ENCODE measurements around the gene CD82. TPM values are rescaled to one million over a fixed set of nuclear protein-coding genes. Genes with fewer than 3 reads are reported as not detected.
A peak's percentile ranks its signal among the peaks of the same experiment; 100 is the strongest.

The CD82 gene
- total RNA-seq, 1 donor from 2014 or later, result 91.6 TPM

DNA sequence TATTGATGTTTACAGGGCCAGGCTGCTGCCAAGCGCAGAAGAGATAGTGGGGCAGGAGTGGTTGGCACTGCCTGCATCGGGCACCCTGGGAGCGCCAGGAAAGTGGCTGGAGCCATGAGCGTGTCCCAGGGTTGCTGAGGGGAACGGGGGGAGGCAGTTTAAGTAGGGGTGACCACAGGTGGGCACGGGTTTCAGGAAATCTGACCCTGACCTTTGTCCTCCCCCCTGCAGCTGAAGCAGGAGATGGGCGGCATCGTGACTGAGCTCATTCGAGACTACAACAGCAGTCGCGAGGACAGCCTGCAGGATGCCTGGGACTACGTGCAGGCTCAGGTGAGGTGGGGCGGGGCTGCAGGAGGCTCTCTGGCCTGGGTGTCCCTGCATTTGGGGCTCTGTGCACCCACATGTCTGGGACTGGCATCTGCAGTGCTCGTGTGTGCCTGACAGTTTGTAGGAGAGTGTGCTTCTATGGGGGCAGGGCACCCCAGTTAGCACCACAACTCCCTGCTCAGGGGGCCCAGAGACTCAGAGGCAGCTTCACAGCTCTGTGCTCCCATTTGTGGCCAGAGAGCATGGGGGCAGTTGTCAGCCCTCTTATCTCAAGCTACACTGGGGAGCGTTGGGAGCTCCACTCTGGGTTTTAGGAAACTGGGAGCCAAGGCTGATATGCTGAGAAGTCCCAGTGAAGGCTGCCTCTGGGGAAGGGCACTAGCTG is 49.7 kb downstream of the CD82 start:
- no peaks in the 10 kb centered on the region for H3K27me3 ChIP-seq
- no peak overlapping the region for H3K4me3 ChIP-seq
- no peak for TF ChIP-seq POLR2AphosphoS5 (IDR thresholded peaks at IDR 0.05; ENCODE audit: insufficient read depth in 1 of 2, low read depth in 1 of 2)
- TF ChIP-seq CTCF (IDR thresholded peaks at IDR 0.05), result no peak
- TF ChIP-seq POLR2A (IDR thresholded peaks at IDR 0.05), result no peak
- H3K9me3 ChIP-seq, result no peaks in the 10 kb centered on the region
- H3K4me1 ChIP-seq, result no peaks in the 10 kb centered on the region
- no peak for DNase-seq (ENCODE audit: extremely low spot score in 2 of 2)
- intact Hi-C loops (cut with DNase I), result no loop called here
- no peak overlapping the region for H3K27ac ChIP-seq
- peaks cover 0 to 10% of the 10 kb centered on the region in 2 donors for H3K36me3 ChIP-seq

DNA sequence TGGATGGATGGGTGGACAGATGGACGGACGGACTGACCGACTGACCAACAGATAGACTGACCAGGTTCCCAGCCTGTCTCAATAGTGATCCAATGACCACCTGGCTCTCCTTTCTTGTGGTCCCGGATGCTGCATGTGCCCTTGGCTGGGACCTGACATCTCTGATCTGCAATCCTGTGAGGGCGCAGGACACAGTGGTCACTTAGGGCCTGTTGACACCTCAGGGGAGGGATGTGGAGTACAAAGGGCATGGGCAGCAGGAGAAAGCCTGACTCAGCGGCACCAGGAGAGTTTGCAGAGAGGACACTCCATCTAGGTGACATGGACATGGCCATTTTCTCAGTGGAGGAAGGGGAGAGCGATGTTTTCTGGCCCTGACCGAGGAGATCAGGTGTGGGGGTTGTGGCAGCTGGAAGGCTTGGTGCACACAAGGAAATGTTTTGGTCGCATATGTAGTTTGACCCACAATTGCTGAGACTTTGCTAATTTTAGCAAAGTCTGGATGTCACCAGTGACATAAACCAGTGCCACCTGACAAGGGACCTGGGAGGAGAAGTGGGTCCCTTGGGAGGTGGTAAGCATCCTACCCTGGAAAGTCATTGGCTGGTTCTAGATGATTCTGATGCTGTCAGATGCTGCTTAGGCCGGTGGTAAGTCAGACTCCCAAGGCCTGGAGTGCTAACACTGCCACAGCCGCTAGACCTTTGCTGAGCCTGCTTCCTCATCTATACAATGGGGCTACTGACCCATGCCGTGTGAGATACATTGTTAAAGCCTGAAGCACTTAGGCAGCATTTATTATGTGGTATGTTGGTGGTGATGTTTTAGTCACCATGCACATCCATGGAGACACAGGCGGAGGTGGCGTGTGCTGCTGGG is 50.7 kb downstream of the CD82 start:
- Histone ChIP-seq H3K36me3 (peaks cover 0 to 10% of the 10 kb centered on the region in 2 donors), H3K27me3 (no peaks in the 10 kb centered on the region), H3K9me3 (no peaks in the 10 kb centered on the region), H3K27ac (no peak overlapping the region), H3K4me3 (no peak overlapping the region), H3K4me1 (no peaks in the 10 kb centered on the region)
- intact Hi-C loops (cut with DNase I), result loop anchor here (2.0 kb wide), 1 partner anchor 59 kb away; no protein-coding TSS in a partner anchor
- no peak for TF ChIP-seq POLR2A (IDR thresholded peaks at IDR 0.05)
- no peak for TF ChIP-seq POLR2AphosphoS5 (IDR thresholded peaks at IDR 0.05; ENCODE audit: insufficient read depth in 1 of 2, low read depth in 1 of 2)
- TF ChIP-seq CTCF (IDR thresholded peaks at IDR 0.05), result no peak
- no peak for DNase-seq (ENCODE audit: extremely low spot score in 2 of 2)

DNA sequence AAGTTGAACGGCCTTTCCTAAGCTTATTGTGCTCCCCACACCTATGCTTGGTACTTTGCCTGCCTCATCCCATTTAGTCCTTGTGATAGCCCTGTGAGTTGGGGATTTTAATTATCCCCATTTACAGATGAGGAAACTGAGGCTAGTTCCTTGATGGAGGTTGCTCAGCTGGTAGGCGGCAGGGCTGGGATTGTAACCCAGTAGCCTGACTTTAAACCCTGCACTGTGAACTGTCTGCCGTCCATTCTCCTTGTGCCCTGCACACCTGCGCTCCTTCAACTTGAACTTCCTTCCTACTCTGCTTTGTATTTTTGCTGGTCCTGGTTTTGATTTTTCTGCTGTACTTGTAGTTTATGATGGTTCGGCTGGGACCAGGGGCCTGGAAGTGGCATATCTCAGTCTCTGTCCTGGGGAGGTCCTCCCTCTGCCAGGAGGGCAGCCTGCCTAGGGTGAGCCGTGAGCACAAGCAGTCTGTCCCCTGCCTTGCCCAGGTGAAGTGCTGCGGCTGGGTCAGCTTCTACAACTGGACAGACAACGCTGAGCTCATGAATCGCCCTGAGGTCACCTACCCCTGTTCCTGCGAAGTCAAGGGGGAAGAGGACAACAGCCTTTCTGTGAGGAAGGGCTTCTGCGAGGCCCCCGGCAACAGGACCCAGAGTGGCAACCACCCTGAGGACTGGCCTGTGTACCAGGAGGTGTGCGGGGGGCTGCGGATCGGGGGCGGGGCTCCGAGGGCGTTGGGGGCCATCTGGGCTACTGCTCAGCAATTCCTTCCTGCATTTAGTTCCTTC is 52.4 kb downstream of the CD82 start:
- Histone ChIP-seq H3K4me1 (no peaks in the 10 kb centered on the region), H3K9me3 (no peaks in the 10 kb centered on the region), H3K36me3 (peaks cover 0 to 10% of the 10 kb centered on the region in 2 donors), H3K4me3 (no peak overlapping the region), H3K27ac (no peak overlapping the region), H3K27me3 (no peaks in the 10 kb centered on the region)
- TF ChIP-seq POLR2AphosphoS5 (IDR thresholded peaks at IDR 0.05; ENCODE audit: insufficient read depth in 1 of 2, low read depth in 1 of 2), result no peak
- intact Hi-C loops (cut with DNase I), result loop anchor here (2.0 kb wide), 1 partner anchor 61 kb away; no protein-coding TSS in a partner anchor
- DNase-seq (ENCODE audit: extremely low spot score in 2 of 2), result no peak

DNA sequence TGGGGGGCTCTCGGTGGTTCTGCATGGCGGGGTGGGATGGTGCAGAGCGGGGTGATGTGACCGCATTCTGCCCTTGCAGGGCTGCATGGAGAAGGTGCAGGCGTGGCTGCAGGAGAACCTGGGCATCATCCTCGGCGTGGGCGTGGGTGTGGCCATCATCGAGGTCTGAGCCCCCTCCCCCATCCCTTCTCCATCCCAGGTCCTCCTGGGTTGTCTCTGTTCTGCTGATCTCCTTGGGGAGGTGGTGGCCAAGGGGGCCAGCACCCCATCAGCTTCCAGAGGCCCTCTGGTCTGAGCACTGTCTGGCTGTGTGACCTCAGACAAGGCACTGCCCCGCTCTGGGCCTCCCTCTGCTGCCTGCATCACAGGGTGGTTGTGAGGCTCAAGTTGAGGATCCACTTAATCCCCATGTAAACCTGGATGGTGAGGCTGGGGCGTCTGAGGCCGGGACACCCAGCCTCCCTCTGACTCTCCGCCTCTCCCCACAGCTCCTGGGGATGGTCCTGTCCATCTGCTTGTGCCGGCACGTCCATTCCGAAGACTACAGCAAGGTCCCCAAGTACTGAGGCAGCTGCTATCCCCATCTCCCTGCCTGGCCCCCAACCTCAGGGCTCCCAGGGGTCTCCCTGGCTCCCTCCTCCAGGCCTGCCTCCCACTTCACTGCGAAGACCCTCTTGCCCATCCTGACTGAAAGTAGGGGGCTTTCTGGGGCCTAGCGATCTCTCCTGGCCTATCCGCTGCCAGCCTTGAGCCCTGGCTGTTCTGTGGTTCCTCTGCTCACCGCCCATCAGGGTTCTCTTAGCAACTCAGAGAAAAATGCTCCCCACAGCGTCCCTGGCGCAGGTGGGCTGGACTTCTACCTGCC is 53.3 kb downstream of the CD82 start:
- Histone ChIP-seq H3K27ac (no peak overlapping the region), H3K4me1 (no peaks in the 10 kb centered on the region), H3K27me3 (no peaks in the 10 kb centered on the region), H3K36me3 (peaks cover 0 to 10% of the 10 kb centered on the region in 2 donors), H3K4me3 (no peak overlapping the region), H3K9me3 (no peaks in the 10 kb centered on the region)
- DNase-seq (ENCODE audit: extremely low spot score in 2 of 2), result peak; percentile 83 to 84
- intact Hi-C loops (cut with DNase I), result no loop called here
- no peak for TF ChIP-seq CTCF (IDR thresholded peaks at IDR 0.05)
- no peak for TF ChIP-seq POLR2A (IDR thresholded peaks at IDR 0.05)
